HG02884 (cell line): ENCODE results near the gene UBE2H.
"Not testable (repeated sequence)": the region's sequence is repeated elsewhere in the genome, so short reads cannot be mapped to it uniquely, and the experiment has no call there.

ENCODE experiments used
- ATAC-seq: cut with Tn5 transposase; IDR thresholded peaks from one replicate; pipeline ENCODE4 v1.9.1; 2021; ENCODE audit warnings: mild to moderate bottlenecking, moderate library complexity; ENCODE audit not compliant: unreplicated experiment

The UBE2H gene

DNA sequence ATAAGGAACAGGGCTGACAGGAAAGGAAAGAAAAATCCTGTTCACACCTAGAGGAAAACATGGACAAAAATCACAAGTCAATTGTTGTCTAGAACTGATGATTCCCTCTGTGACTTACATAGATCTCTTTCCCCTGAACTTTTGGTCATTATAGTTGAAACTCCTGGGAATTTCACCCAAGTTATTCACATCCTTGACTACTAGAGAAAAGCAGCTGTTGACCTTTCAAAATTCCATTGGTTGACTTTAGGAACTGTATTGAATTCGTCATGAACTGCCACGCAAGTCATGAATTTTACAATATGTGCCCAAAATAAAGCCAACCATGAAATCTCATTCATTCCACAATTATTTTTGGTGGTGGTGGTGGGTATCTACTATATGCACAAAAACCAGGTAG is 104.3 kb downstream of the UBE2H start:
- ATAC-seq = no peak

DNA sequence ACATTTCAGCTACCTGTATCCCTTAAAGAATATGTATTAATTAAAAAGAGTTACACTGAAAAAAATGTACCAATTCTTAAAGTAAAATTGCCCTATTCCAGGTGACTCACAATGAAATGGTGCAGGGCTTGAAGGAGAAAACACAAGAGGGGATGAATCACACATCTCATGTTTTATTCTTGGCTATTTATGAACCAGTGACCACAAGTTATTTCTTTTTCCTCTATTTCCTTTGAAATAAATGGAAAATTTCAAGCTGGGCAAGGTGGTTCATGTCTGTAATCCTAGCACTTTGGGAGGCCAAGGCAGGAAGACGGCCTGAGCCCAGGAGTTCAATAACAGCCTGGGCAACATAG is 106.8 kb downstream of the UBE2H start:
- no peak for ATAC-seq

DNA sequence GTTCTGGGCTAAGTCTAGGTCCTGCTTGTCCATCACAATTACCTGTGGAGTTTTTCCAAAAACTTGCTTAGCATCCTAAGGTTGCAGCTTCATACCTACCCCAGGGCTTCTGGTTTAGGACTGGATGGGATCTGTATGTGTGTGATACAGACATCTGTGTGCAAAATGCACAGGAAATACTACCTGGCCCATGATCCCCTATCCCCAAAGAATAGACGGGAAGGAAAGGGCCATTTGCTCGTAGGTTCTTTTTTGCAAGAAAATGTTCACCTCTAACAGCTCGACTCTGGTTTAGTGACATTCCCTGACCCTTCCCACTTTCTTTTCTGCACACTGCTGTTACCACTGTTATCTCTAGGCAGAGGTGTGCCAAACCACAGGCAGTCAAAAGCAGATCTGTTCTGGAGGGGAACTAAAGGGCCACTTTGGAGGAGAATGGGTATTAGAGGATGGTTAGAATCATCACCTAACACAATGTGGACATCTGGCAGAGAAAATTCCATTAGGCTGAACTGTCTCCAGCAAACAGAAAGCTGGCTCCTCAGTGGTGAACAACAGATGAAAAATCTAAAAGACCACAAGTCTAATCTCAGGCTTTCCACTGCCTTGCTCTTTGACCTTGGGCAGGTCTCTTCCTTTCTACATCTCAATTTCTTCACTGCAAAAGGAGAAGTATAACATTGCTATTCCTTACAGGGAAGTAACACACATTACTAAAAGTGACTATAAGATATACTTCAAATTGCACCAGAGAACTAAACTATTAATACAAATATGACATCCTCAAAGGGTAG is 107.4 kb downstream of the UBE2H start:
- ATAC-seq = no peak

DNA sequence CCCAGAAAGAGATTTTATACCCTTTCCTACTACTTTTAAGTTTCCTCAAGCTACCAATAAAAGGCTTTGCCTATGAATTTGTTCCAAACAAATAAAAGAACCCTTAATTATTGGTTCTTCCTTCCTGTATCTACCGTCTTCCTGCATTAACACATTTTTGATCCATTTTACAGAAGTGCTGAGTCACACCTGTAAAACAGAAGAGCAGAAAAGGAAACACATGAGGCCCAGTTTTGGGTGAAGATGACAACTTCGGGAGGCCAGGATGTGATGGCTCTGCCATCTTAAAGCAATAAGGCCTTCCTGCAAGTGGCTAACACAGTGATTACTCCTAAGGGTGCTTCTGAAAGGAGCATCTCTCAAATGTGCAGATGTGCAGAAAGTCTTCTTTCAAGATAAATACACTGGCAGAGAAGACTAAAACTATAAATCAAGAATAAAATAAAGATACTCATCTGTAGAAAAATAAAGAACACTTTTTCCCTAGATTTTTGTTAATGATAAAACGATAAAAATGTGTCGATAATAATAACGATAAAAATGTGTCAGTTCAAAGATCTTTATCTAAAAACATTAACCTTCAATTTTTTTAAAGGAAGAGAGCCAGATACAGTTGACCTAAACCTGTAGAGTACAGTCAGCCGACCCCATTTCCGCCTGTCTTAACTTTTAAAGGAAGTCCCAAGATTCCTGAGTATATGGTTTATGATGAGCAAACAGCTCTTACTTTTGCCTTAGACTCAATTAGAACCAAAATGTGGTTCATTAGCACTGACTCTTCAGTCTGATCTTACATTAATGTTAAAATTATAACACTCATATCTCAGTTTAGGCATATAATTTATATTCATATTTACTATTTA is 108.6 kb downstream of the UBE2H start:
- ATAC-seq = no peak

GRCh38 chr7:129843365-129843898 is 109.3 kb downstream of the UBE2H start:
- ATAC-seq = no peak

DNA sequence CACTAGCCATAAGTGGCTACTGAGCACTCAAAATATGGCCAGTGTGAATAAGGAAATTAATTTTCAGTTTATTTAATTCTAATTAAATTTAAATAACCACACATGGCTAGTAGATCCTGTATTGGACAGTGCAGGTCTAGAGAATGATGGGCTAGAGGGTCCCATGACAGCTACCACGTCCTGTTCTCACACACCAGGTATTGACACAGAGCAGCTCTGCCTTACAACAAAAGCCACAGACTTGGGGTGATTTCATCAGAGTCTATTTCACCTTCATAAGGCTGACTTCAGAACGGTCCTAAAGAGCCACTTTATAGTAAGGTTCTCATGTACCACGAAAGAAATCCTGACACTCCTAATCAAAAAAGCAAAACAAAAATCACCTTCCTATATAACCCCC is 111.3 kb downstream of the UBE2H start:
- ATAC-seq = no peak

- ATAC-seq = no peak
Observed at GRCh38 chr7:129840757-129841156, 112.0 kb downstream of the UBE2H start.

GRCh38 chr7:129836983-129837382 is 115.8 kb downstream of the UBE2H start:
- no peak for ATAC-seq

- ATAC-seq = no peak
Observed at GRCh38 chr7:129835569-129835968, 117.2 kb downstream of the UBE2H start.

- ATAC-seq = not testable (repeated sequence)
Observed at GRCh38 chr7:129833353-129833752, 119.4 kb downstream of the UBE2H start.

- no peak for ATAC-seq
Observed at GRCh38 chr7:129832701-129833227, 120.0 kb downstream of the UBE2H start.

DNA sequence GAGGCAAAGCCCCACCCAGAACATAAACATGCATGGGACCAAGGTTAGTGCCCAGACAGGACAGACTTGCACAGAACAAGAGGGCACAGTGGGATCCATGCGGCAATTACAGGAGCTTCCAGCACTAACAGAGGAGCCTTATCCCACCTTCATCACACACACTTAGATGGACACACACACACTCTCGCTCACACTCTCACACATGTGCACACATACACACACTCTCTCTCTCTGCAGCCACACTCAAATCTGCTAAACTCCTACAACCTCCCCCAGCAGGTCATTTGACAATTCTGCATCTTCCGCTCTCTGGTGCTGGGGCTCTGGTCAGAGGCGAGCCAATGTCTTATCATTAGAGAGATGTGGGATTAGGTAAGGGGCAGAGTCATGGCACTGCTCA is 120.5 kb downstream of the UBE2H start:
- no peak for ATAC-seq

DNA sequence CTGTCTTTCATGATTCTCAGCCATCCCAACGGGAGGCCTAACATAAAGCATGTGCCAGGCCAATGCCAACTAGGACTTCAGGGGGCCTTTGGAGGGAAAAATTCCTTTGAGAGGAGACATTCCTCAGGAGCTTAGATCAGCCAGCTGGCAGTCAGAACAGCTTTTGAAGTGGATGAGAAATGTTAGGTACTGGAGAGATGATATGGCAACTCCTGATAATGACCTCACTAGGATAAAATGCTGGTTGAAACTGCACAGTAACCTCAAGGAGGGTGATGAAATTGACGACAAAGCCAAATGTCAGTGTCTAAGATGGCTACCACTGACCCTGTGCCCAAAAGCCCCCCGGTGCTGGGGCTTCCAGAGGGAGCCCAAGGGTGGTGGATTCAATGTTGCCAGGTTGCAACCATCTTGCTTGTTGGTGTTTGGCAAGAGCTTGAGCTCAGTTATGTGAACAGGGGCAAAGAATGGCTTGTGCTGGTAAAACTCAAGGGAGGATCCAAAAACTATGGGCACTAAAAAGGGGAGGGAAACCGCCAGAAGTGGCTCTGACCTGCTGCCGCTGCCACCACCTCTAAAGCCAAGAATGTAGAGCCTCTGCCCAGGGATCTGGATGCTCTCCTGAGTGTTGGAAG is 121.2 kb downstream of the UBE2H start:
- ATAC-seq = no peak

- no peak for ATAC-seq
Observed at GRCh38 chr7:129830949-129831348, 121.8 kb downstream of the UBE2H start.

GRCh38 chr7:129829737-129830631 is 122.8 kb downstream of the UBE2H start:
- ATAC-seq = no peak

GRCh38 chr7:129828989-129829736 is 123.6 kb downstream of the UBE2H start:
- no peak for ATAC-seq

- ATAC-seq = no peak
Observed at GRCh38 chr7:129828078-129828762, 124.5 kb downstream of the UBE2H start.

DNA sequence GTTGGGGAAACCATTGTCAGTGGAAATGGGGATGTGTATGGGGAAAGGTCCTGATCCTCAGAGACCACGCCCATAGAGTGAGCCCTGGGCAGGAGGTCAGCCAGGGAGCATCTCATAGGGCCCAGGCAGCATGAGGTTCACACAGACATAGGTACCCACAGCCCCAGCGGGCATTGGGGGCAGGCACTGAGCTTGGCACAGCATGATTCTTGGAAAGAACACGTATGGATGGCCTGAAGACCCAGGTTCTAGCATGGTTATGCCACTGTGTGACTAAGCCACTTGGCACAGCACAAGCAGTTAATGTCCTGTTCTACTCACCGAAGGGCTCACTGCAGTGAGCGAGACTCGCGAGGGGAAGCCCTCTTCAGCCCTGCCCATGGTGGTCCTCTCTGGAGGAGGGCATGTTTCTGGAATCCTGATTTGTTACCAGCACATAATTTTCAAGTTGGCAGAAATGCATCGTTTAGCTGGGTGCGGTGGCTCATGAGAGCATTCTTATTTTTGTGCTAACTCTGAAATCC is 125.2 kb downstream of the UBE2H start:
- ATAC-seq = no peak

DNA sequence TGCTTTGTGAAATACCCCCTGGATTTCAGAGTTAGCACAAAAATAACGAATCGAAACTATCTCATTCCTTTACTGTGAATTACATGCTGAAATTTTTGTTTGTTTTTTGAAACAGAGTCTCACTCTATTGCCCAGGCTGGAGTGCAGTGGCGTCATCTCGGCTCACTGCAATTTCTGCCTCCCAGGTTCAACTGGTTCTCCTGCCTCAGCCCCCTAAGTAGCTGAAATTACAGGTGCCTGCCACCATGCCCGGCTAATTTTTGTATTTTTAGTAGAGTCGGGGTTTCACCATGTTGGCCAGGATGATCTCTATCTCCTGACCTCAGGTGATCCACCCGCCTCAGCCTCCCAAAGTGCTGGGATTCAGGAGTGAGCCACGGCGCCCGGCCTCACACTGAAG is 125.9 kb downstream of the UBE2H start:
- ATAC-seq = not testable (repeated sequence)
